Thyroid gland (tissue), 4 donors: ENCODE results near the gene ARPC2. TPM values are rescaled to one million over a fixed set of nuclear protein-coding genes. Genes with fewer than 3 reads are reported as not detected.

Source experiments
- DNase-seq, 2 donors: peaks; one replicate each; pipeline ENCODE4 v3.0.0-alpha.2; 2019
- H3K27ac ChIP-seq, 3 donors: fragments of 200-600 bp; sonication (generic); 1 replicate in 2 of 3; 2 replicates in 1 of 3; pipeline ENCODE4 v1.5.1; 2016 to 2019; ENCODE audit warnings: mild to moderate bottlenecking in 1 of 3, moderate library complexity in 1 of 3
- H3K27me3 ChIP-seq: fragments of 200-600 bp; sonication (generic); one replicate; pipeline ENCODE4 v1.5.1; 2019
- H3K36me3 ChIP-seq, 2 donors: fragments of 200-600 bp; sonication (generic); one replicate each; pipeline ENCODE4 v1.5.1; 2016 to 2019
- H3K4me1 ChIP-seq, 2 donors: fragments of 200-600 bp; sonication (generic); one replicate each; pipeline ENCODE4 v1.5.1; 2017 to 2019
- H3K4me3 ChIP-seq, 3 donors: fragments of 200-600 bp; sonication (generic); replicated peaks in 1 of 3; 1 replicate in 2 of 3; 2 replicates in 1 of 3; pipeline ENCODE4 v1.5.1; 2016; ENCODE audit warnings: mild to moderate bottlenecking in 1 of 3
- H3K9me3 ChIP-seq: fragments of 200-600 bp; sonication (generic); one replicate; pipeline ENCODE4 v1.5.1; 2017
- CTCF ChIP-seq, 6 experiments: fragments of 200-600 bp in 3 of 6; fragments of 450-650 bp in 3 of 6; sonication (generic) in 3 of 6; IDR thresholded peaks; one replicate each; pipeline ENCODE4 v1.5.1; 2016 to 2019; ENCODE audit warnings: antibody characterized with exemption in 6 of 6, mild to moderate bottlenecking in 2 of 6, inconsistent platforms in 1 of 6, moderate library complexity in 1 of 6
- POLR2A ChIP-seq, 2 donors: fragments of 450-650 bp; IDR thresholded peaks; one replicate each; pipeline ENCODE4 v1.6.1; 2017; ENCODE audit warnings: antibody characterized with exemption in 2 of 2, mild to moderate bottlenecking in 2 of 2, moderate library complexity in 1 of 2
- WGBS, 2 donors: methylation state at CpG; one replicate each; pipeline ENCODE4 v1.1.5; 2017; 5-methylcytosine and 5-hydroxymethylcytosine counted together
- intact Hi-C: fragments of 100-400 bp; cut with DNase I; formaldehyde crosslinking; loops from one replicate; pipeline ENCODE4 v1.15.1; 2023
- total RNA-seq, 4 donors: library from RNA; depleted of rRNA; stranded (reverse); fragments of >200 nt; gene quantifications; one replicate each; pipeline ENCODE4 v1.2.3, GENCODE V29; 2016

ARPC2 gene
- total RNA-seq, 4 donors from 2014 or later: 157 to 219 (median 170) TPM

- peaks cover 32 to 38% of the 10 kb centered on the region in 2 donors for H3K36me3 ChIP-seq
- H3K9me3 ChIP-seq: no peaks in the 10 kb centered on the region
- no peaks in the 10 kb centered on the region for H3K27me3 ChIP-seq
- 0% methylated on average over 30 to 39 of the region's 64 CpGs for WGBS, 2 donors
- TF ChIP-seq CTCF (IDR thresholded peaks at IDR 0.05) (peak in 1 of 6 experiments; percentile 13), POLR2A (IDR thresholded peaks at IDR 0.05) (peak in 1 of 2 donors; percentile 79)
- peak; percentile 100 for DNase-seq
- H3K4me1 ChIP-seq: peaks cover 32 to 46% of the 10 kb centered on the region in 2 donors
- intact Hi-C loops: loop anchor here (5.0 to 10.0 kb wide), 3 partner anchors 55 to 295 kb away; partner anchors contain the start of genes ARPC2, CNOT9 and USP37
- peak within 1 kb of the TSS; percentile 29 to 88 (median 85) for H3K4me3 ChIP-seq
- peak within 1 kb of the TSS; percentile 55 to 84 (median 83) for H3K27ac ChIP-seq
These were observed 53.1 kb downstream of the ARPC2 start, which contains the start of the genes AAMP and PNKD for GRCh38 chr2:218269900-218270720. Gene AAMP, minus strand, starts transcription at chr2:218270137. Its CDS starts 51 bp downstream, at chr2:218270086. Gene PNKD, plus strand, starts transcription at chr2:218270519. Its CDS starts 17 bp downstream, at chr2:218270536.

DNA sequence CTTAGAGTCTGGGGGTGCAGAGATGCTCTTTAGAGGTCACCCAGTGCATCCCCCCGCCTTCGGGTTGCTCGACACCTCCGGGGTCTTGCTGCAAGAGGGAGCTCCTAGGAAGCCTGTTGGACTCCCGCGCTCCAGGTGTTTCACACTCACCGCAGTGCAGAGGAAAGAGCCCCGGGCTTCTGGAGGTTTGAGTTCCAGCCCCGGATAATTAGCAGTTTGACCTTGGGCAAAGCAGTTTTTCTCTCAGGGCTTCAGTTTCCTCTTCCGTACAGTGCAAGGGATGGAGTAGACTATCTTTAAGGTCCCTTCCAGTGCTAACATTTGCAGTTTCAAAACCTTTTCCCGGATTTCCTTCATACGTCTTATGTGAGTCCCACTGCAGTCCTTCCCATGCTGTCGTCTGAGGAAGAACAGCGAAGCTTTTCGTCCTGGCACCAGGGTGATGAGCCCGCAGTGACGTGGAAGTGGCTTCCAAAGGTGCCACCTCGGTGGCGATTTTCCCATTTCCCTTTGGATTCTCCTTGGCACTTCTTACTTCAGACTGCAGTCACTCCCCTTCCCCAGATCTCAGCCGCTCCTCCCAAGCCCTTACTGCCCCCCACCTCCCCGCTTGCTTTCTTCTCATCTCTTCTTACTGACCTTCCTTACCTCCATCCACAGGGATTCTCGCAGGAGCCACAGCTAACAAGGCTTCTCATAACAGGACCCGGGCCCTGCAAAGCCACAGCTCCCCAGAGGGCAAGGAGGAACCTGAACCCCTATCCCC is 53.9 kb downstream of the ARPC2 start:
- DNase-seq: no peak
- H3K4me1 ChIP-seq: peaks cover 32 to 46% of the 10 kb centered on the region in 2 donors
- H3K36me3 ChIP-seq: peaks cover 32 to 38% of the 10 kb centered on the region in 2 donors
- no peak for TF ChIP-seq CTCF (IDR thresholded peaks at IDR 0.05)
- no peaks in the 10 kb centered on the region for H3K27me3 ChIP-seq
- H3K4me3 ChIP-seq: peak overlapping the region; percentile 27 to 88 (median 85)
- peak overlapping the region; percentile 55 to 84 (median 83) for H3K27ac ChIP-seq
- H3K9me3 ChIP-seq: no peaks in the 10 kb centered on the region
- 3% methylated on average over 23 of the region's 23 CpGs for WGBS, 2 donors
- intact Hi-C loops: loop anchor here (5.0 kb wide), 1 partner anchor 131 kb away; no protein-coding TSS in a partner anchor

GRCh38 chr2:218271487-218271797 is 54.5 kb downstream of the ARPC2 start:
- Histone ChIP-seq H3K4me1 (peaks cover 32 to 46% of the 10 kb centered on the region in 2 donors), H3K36me3 (peaks cover 32 to 40% of the 10 kb centered on the region in 2 donors), H3K4me3 (peak overlapping the region in 1 of 3 donors; percentile 88), H3K27ac (peak overlapping the region; percentile 55 to 84 (median 83)), H3K9me3 (no peaks in the 10 kb centered on the region), H3K27me3 (no peaks in the 10 kb centered on the region)
- WGBS, 2 donors: 44 to 52% methylated on average over 4 of the region's 4 CpGs
- intact Hi-C loops: loop anchor here (5.0 kb wide), 1 partner anchor 131 kb away; no protein-coding TSS in a partner anchor
- TF ChIP-seq CTCF (IDR thresholded peaks at IDR 0.05) (no peak), POLR2A (IDR thresholded peaks at IDR 0.05) (no peak)
- DNase-seq: peak; percentile 43 to 55

DNA sequence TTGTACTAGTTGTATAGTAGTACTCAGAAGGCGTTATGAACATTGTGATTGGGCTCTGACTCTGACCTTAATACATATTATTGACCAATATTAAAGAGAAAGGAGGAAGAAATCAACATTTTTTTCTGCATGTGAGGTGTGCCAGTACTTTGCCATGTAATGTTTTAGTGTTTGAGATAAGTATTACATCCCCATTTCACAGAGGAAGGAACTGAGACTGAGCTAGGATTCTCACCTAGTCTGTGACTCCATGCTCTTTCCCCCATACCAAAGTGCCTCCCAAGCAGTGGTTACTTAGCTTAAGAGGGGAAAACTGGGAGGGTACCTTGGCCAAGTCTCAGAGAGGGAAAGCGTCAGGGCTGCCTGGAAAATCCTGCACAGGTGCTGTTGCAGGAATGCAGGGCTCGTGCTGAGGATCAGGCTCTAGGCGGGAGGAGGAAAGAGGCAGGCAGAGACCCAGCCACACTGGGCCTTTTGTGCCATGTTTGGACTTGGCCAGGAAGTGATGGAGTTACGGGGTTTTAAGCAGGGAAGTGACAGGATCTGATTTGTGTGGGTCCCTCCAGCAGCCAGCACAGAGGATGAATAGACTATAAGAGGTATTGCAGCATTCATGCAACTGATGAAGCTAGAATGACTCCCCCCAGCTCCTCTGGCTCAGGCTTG is 55.0 kb downstream of the ARPC2 start:
- intact Hi-C loops: loop anchor here (5.0 kb wide), 1 partner anchor 130 kb away; no protein-coding TSS in a partner anchor
- Histone ChIP-seq H3K9me3 (no peaks in the 10 kb centered on the region), H3K4me1 (peaks cover 33 to 46% of the 10 kb centered on the region in 2 donors)

More for the DNA sequence above, 55.0 kb downstream of the ARPC2 start:
- Histone ChIP-seq H3K36me3 (peaks cover 34 to 40% of the 10 kb centered on the region in 2 donors), H3K27ac (peak overlapping the region; percentile 72 to 84 (median 83)), H3K27me3 (no peaks in the 10 kb centered on the region), H3K4me3 (peak overlapping the region in 1 of 3 donors; percentile 88)
- DNase-seq: no peak
- TF ChIP-seq CTCF (IDR thresholded peaks at IDR 0.05) (no peak), POLR2A (IDR thresholded peaks at IDR 0.05) (no peak)
- 54 to 68% methylated on average over 5 of the region's 5 CpGs for WGBS, 2 donors
